ENCODE results near the gene TOPBP1.

- TF ChIP-seq FOXP2 (optimal IDR thresholded peaks at IDR 0.05; ENCODE audit: control extremely low read depth, extremely low read length, insufficient read depth) (no peak), EZH2 (IDR thresholded peaks at IDR 0.05) (no peak)
These were observed 93.3 kb downstream of the TOPBP1 start for GRCh38 chr3:133568294-133569014.
